ENCODE results near the gene PLIN1. TPM values are rescaled to one million over a fixed set of nuclear protein-coding genes. Genes with fewer than 3 reads are reported as not detected.

PLIN1 gene
- total and polyA plus RNA-seq, 2 experiments from 2014 or later = 0.21 to 0.90 TPM

DNA sequence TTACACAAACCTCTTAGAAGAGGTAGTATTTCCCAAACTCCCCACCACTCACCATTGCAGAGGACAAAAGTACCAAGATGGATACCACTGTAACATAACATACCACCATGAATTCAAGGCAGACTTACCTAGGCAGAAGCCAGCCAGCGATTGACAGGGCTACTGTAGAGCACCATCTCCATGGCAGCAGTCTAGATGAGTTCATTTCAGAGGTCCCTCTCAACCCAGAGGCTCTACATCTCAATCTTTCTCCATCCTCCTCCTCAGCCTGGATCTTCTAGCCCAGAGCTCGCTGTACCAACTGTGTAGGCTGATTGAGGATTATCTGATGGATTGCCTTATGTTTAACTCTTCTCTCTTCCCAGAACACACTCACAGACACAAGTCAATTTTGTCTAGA is 2.0 kb upstream of the PLIN1 start:
- Mint-ChIP-seq H3K36me3 (ENCODE audit: low read depth) (no peaks in the 10 kb centered on the region), H3K27me3 (ENCODE audit: insufficient read depth, low read depth, poor library complexity) (peaks cover 11% of the 10 kb centered on the region), H3K4me1 (no peaks in the 10 kb centered on the region), H3K27ac (no peak overlapping the region), H3K4me3 (no peak overlapping the region), H3K9me3 (no peaks in the 10 kb centered on the region)
- no peaks in the 10 kb centered on the region; the same call in 1 of the 2 replicates for H4K20me1 ChIP-seq (replicated peaks; ENCODE audit: insufficient read depth)
- no peaks in the 10 kb centered on the region for H3K36me3 ChIP-seq (ENCODE audit: insufficient read depth)
- TF ChIP-seq POLR2AphosphoS5 (IDR thresholded peaks at IDR 0.05; ENCODE audit: low read depth) = no peak
- ATAC-seq (no peak), DNase-seq (ENCODE audit: low spot score) (no peak)
- H3K4me2 ChIP-seq = no peak overlapping the region
- no peak overlapping the region for H3K27ac ChIP-seq (ENCODE audit: low read depth)
- H3K79me2 ChIP-seq (replicated peaks; ENCODE audit: insufficient read depth) = no peaks in the 10 kb centered on the region
- H3K4me3 ChIP-seq = no peak overlapping the region
- H3F3A ChIP-seq (replicated peaks; ENCODE audit: low read depth) = no peaks in the 10 kb centered on the region
- H3K27me3 ChIP-seq (ENCODE audit: insufficient read depth) = no peaks in the 10 kb centered on the region
- H3K9me2 ChIP-seq (ENCODE audit: insufficient read depth) = no peaks in the 10 kb centered on the region
- no peaks in the 10 kb centered on the region for H3K4me1 ChIP-seq (ENCODE audit: insufficient read depth)
- H2AFZ ChIP-seq = no peak overlapping the region

- Mint-ChIP-seq H3K9me3 (no peaks in the 10 kb centered on the region), H3K27me3 (ENCODE audit: insufficient read depth, low read depth, poor library complexity) (peaks cover 11% of the 10 kb centered on the region), H3K36me3 (ENCODE audit: low read depth) (no peaks in the 10 kb centered on the region), H3K4me3 (no peak overlapping the region), H3K27ac (no peak overlapping the region), H3K4me1 (no peaks in the 10 kb centered on the region)
- Histone ChIP-seq H2AFZ (no peak overlapping the region), H3K4me2 (no peak overlapping the region), H3K27me3 (ENCODE audit: insufficient read depth) (no peaks in the 10 kb centered on the region), H3F3A (replicated peaks; ENCODE audit: low read depth) (no peaks in the 10 kb centered on the region), H4K20me1 (replicated peaks; ENCODE audit: insufficient read depth) (no peaks in the 10 kb centered on the region; the same call in 1 of the 2 replicates), H3K79me2 (replicated peaks; ENCODE audit: insufficient read depth) (no peaks in the 10 kb centered on the region), H3K4me1 (ENCODE audit: insufficient read depth) (no peaks in the 10 kb centered on the region), H3K36me3 (ENCODE audit: insufficient read depth) (no peaks in the 10 kb centered on the region), H3K9me2 (ENCODE audit: insufficient read depth) (no peaks in the 10 kb centered on the region), H3K27ac (ENCODE audit: low read depth) (no peak overlapping the region), H3K4me3 (no peak overlapping the region)
- DNase-seq (ENCODE audit: low spot score) (no peak), ATAC-seq (no peak)
- TF ChIP-seq CTCF (conservative IDR thresholded peaks at IDR 0.05; ENCODE audit: low read depth in 2 of 2) (no peak), ZNF114 (CRISPR knock-in tag; IDR thresholded peaks at IDR 0.05) (no peak), CREB1 (CRISPR knock-in tag; IDR thresholded peaks at IDR 0.05; ENCODE audit: low read depth) (no peak), ZNF331 (CRISPR knock-in tag; IDR thresholded peaks at IDR 0.05; ENCODE audit: low read depth) (no peak), REST (IDR thresholded peaks at IDR 0.05; ENCODE audit: unreplicated experiment) (no peak), EZH2phosphoT487 (IDR thresholded peaks at IDR 0.05; ENCODE audit: unreplicated experiment) (no peak), JUNB (IDR thresholded peaks at IDR 0.05; ENCODE audit: unreplicated experiment) (no peak)
- TF ChIP-seq, protein P1, sequence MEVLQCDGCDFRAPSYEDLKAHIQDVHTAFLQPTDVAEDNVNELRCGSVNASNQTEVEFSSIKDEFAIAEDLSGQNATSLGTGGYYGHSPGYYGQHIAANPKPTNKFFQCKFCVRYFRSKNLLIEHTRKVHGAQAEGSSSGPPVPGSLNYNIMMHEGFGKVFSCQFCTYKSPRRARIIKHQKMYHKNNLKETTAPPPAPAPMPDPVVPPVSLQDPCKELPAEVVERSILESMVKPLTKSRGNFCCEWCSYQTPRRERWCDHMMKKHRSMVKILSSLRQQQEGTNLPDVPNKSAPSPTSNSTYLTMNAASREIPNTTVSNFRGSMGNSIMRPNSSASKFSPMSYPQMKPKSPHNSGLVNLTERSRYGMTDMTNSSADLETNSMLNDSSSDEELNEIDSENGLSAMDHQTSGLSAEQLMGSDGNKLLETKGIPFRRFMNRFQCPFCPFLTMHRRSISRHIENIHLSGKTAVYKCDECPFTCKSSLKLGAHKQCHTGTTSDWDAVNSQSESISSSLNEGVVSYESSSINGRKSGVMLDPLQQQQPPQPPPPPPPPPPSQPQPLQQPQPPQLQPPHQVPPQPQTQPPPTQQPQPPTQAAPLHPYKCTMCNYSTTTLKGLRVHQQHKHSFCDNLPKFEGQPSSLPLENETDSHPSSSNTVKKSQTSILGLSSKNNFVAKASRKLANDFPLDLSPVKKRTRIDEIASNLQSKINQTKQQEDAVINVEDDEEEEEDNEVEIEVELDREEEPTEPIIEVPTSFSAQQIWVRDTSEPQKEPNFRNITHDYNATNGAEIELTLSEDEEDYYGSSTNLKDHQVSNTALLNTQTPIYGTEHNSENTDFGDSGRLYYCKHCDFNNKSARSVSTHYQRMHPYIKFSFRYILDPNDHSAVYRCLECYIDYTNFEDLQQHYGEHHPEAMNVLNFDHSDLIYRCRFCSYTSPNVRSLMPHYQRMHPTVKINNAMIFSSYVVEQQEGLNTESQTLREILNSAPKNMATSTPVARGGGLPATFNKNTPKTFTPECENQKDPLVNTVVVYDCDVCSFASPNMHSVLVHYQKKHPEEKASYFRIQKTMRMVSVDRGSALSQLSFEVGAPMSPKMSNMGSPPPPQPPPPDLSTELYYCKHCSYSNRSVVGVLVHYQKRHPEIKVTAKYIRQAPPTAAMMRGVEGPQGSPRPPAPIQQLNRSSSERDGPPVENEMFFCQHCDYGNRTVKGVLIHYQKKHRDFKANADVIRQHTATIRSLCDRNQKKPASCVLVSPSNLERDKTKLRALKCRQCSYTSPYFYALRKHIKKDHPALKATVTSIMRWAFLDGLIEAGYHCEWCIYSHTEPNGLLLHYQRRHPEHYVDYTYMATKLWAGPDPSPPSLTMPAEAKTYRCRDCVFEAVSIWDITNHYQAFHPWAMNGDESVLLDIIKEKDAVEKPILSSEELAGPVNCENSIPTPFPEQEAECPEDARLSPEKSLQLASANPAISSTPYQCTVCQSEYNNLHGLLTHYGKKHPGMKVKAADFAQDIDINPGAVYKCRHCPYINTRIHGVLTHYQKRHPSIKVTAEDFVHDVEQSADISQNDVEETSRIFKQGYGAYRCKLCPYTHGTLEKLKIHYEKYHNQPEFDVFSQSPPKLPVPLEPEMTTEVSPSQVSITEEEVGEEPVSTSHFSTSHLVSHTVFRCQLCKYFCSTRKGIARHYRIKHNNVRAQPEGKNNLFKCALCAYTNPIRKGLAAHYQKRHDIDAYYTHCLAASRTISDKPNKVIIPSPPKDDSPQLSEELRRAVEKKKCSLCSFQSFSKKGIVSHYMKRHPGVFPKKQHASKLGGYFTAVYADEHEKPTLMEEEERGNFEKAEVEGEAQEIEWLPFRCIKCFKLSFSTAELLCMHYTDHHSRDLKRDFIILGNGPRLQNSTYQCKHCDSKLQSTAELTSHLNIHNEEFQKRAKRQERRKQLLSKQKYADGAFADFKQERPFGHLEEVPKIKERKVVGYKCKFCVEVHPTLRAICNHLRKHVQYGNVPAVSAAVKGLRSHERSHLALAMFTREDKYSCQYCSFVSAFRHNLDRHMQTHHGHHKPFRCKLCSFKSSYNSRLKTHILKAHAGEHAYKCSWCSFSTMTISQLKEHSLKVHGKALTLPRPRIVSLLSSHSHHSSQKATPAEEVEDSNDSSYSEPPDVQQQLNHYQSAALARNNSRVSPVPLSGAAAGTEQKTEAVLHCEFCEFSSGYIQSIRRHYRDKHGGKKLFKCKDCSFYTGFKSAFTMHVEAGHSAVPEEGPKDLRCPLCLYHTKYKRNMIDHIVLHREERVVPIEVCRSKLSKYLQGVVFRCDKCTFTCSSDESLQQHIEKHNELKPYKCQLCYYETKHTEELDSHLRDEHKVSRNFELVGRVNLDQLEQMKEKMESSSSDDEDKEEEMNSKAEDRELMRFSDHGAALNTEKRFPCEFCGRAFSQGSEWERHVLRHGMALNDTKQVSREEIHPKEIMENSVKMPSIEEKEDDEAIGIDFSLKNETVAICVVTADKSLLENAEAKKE (CRISPR knock-in tag; IDR thresholded peaks at IDR 0.05) = no peak
Observed at GRCh38 chr15:89680282-89680873, 1.2 kb upstream of the PLIN1 start.

Measured in GM23338 (cell line).